WTC11 (cell line): ENCODE data around the gene RASEF. TPM values are rescaled to one million over a fixed set of nuclear protein-coding genes. Genes with fewer than 3 reads are reported as not detected.

Experiments used
- ATAC-seq: fragments of 200-7000 bp; cut with Tn5 transposase; 2 replicates; pipeline ENCODE4 v1.10.0; 2021; ENCODE audit warnings: mild to moderate bottlenecking, moderate library complexity
- CTCF ChIA-PET: fragments of 300-600 bp; sonication (Branson Sonifier 250); formaldehyde crosslinking; loops from one replicate; lab custom pipeline; 2021; ENCODE audit warnings: antibody characterized with exemption; lab: Charles Lee
- POLR2A ChIA-PET: fragments of 350-600 bp; sonication (Branson Sonifier 250); formaldehyde crosslinking; loops from one replicate; lab custom pipeline; 2021; ENCODE audit warnings: antibody characterized with exemption; lab: Charles Lee
- DNase-seq: peaks from one replicate; pipeline ENCODE4 v3.0.0; 2021; ENCODE audit warnings: low spot score
- H3K27ac Mint-ChIP-seq: 2 replicates; pipeline ENCODE4 v1.8.0; 2021; ENCODE audit warnings: mixed read lengths
- H3K27me3 Mint-ChIP-seq: 2 replicates; pipeline ENCODE4 v1.8.0; 2021; ENCODE audit warnings: low read depth, mild to moderate bottlenecking, moderate library complexity, mixed read lengths
- H3K36me3 Mint-ChIP-seq: 2 replicates; pipeline ENCODE4 v1.8.0; 2021; ENCODE audit warnings: mixed read lengths
- H3K4me1 Mint-ChIP-seq: 2 replicates; pipeline ENCODE4 v1.8.0; 2022; ENCODE audit warnings: mixed read lengths
- H3K4me3 Mint-ChIP-seq: 2 replicates; pipeline ENCODE4 v1.8.0; 2021; ENCODE audit warnings: mild to moderate bottlenecking, moderate library complexity, mixed read lengths
- H3K9me3 Mint-ChIP-seq: 2 replicates; pipeline ENCODE4 v1.8.0; 2021; ENCODE audit warnings: mixed read lengths
- ATF1 ChIP-seq: sonication (generic); formaldehyde crosslinking; IDR thresholded peaks from 2 replicates; pipeline ENCODE4 v1.8.1; 2023; ENCODE audit warnings: mild to moderate bottlenecking, moderate library complexity, missing genetic modification reagents
- ATF2 ChIP-seq: sonication (generic); formaldehyde crosslinking; IDR thresholded peaks from 2 replicates; pipeline ENCODE4 v1.8.1; 2022; ENCODE audit warnings: low read depth, missing genetic modification reagents, borderline replicate concordance
- ATF3 ChIP-seq: sonication (generic); formaldehyde crosslinking; conservative IDR thresholded peaks from 2 replicates; pipeline ENCODE4 v1.8.1; 2022; ENCODE audit warnings: mild to moderate bottlenecking, missing genetic modification reagents
- ATF6 ChIP-seq: sonication (generic); formaldehyde crosslinking; IDR thresholded peaks from 2 replicates; pipeline ENCODE4 v1.8.1; 2023; ENCODE audit warnings: mild to moderate bottlenecking, missing genetic modification reagents
- ETV6 ChIP-seq: sonication (generic); formaldehyde crosslinking; IDR thresholded peaks from 2 replicates; pipeline ENCODE4 v1.8.1; 2022; ENCODE audit warnings: mild to moderate bottlenecking, missing genetic modification reagents
- GRHL2 ChIP-seq: fragments of 250-450 bp; sonication (Bioruptor Pico); IDR thresholded peaks from 2 replicates; pipeline ENCODE4 v1.8.0; 2022; ENCODE audit warnings: mild to moderate bottlenecking, moderate library complexity; ENCODE audit not compliant: insufficient replicate concordance, severe bottlenecking
- GTF2I ChIP-seq: fragments of 250-450 bp; sonication (Bioruptor Pico); conservative IDR thresholded peaks from 2 replicates; pipeline ENCODE4 v1.4.0; 2021; ENCODE audit warnings: mild to moderate bottlenecking
- IRF2 ChIP-seq: sonication (generic); formaldehyde crosslinking; IDR thresholded peaks from 2 replicates; pipeline ENCODE4 v1.8.0; 2022; ENCODE audit warnings: low read depth, missing genetic modification reagents, borderline replicate concordance
- JAZF1 ChIP-seq: fragments of 250-450 bp; sonication (Bioruptor Pico); IDR thresholded peaks from 2 replicates; pipeline ENCODE4 v1.9.0; 2021; ENCODE audit warnings: moderate library complexity, mild to moderate bottlenecking, inconsistent platforms
- KAT7 ChIP-seq: sonication (generic); formaldehyde crosslinking; IDR thresholded peaks from 2 replicates; pipeline ENCODE4 v1.8.1; 2023; ENCODE audit warnings: missing genetic modification reagents, mild to moderate bottlenecking, borderline replicate concordance
- MYBL2 ChIP-seq: sonication (generic); formaldehyde crosslinking; IDR thresholded peaks from 2 replicates; pipeline ENCODE4 v1.8.1; 2023; ENCODE audit warnings: mild to moderate bottlenecking, moderate library complexity, missing genetic modification reagents
- NFE2L1 ChIP-seq: sonication (generic); formaldehyde crosslinking; IDR thresholded peaks from 2 replicates; pipeline ENCODE4 v1.8.1; 2023; ENCODE audit warnings: missing genetic modification reagents
- NR3C1 ChIP-seq: sonication (generic); formaldehyde crosslinking; conservative IDR thresholded peaks from 2 replicates; pipeline ENCODE4 v1.8.1; 2023; ENCODE audit warnings: low read depth, mild to moderate bottlenecking, missing genetic modification reagents
- SMAD4 ChIP-seq: sonication (generic); formaldehyde crosslinking; IDR thresholded peaks from 2 replicates; pipeline ENCODE4 v1.8.0; 2022; ENCODE audit warnings: mild to moderate bottlenecking, missing genetic modification reagents
- SP1 ChIP-seq: sonication (generic); formaldehyde crosslinking; conservative IDR thresholded peaks from 2 replicates; pipeline ENCODE4 v1.8.1; 2022; ENCODE audit warnings: missing genetic modification reagents
- TP53 ChIP-seq: sonication (generic); formaldehyde crosslinking; IDR thresholded peaks from 2 replicates; pipeline ENCODE4 v1.8.1; 2023; ENCODE audit warnings: mild to moderate bottlenecking, missing genetic modification reagents
- ZBTB43 ChIP-seq: sonication (generic); formaldehyde crosslinking; IDR thresholded peaks from 2 replicates; pipeline ENCODE4 v1.8.1; 2023; ENCODE audit warnings: mild to moderate bottlenecking, missing genetic modification reagents
- ZNF121 ChIP-seq: sonication (generic); formaldehyde crosslinking; IDR thresholded peaks from 2 replicates; pipeline ENCODE4 v1.8.0; 2023; ENCODE audit warnings: missing genetic modification reagents
- ZNF232 ChIP-seq: sonication (generic); formaldehyde crosslinking; IDR thresholded peaks from 2 replicates; pipeline ENCODE4 v1.8.0; 2022; ENCODE audit warnings: mild to moderate bottlenecking, missing genetic modification reagents
- ZNF423 ChIP-seq: fragments of 250-450 bp; sonication (Bioruptor Pico); IDR thresholded peaks from 2 replicates; pipeline ENCODE4 v2.1.2; 2022; ENCODE audit warnings: mild to moderate bottlenecking, moderate library complexity
- ZSCAN18 ChIP-seq: fragments of 250-450 bp; sonication (Bioruptor Pico); IDR thresholded peaks from 2 replicates; pipeline ENCODE4 v2.1.2; 2022; ENCODE audit warnings: mild to moderate bottlenecking, moderate library complexity
- total RNA-seq: library from RNA; stranded (reverse); gene quantifications from 3 replicates; pipeline ENCODE4 v1.2.3, GENCODE V29; 2021
- TF ChIP-seq, protein P1 (sequence below): sonication (generic); formaldehyde crosslinking; IDR thresholded peaks from 2 replicates; pipeline ENCODE4 v1.8.1; 2023; ENCODE audit warnings: mild to moderate bottlenecking, moderate library complexity, missing genetic modification reagents
- TF ChIP-seq, protein P2 (sequence below): fragments of 250-450 bp; sonication (Bioruptor Pico); IDR thresholded peaks from 2 replicates; pipeline ENCODE4 v1.9.0; 2021; ENCODE audit warnings: mild to moderate bottlenecking

RASEF gene
- total RNA-seq, 1 experiment from 2014 or later: 6.5 TPM

GRCh38 chr9:82997476-82998140 lies 65.3 kb downstream of the RASEF start:
- H3K27me3 Mint-ChIP-seq: no peaks in the 10 kb centered on the region
- no peak overlapping the region for H3K4me3 Mint-ChIP-seq
- ATAC-seq (no peak), DNase-seq (no peak)
- no peak overlapping the region for H3K27ac Mint-ChIP-seq
- TF ChIP-seq SP1 (CRISPR knock-in tag) (no peak), ATF6 (no peak), TP53 (CRISPR knock-in tag) (no peak), NFE2L1 (CRISPR knock-in tag) (no peak), IRF2 (no peak), ZSCAN18 (CRISPR knock-in tag) (no peak), NR3C1 (no peak), JAZF1 (no peak), ETV6 (no peak), KAT7 (no peak), SMAD4 (CRISPR knock-in tag) (no peak), ATF1 (CRISPR knock-in tag) (no peak), ZNF232 (CRISPR knock-in tag) (no peak), ATF2 (CRISPR knock-in tag) (no peak), MYBL2 (CRISPR knock-in tag) (no peak), GRHL2 (CRISPR knock-in tag) (no peak), ZBTB43 (CRISPR knock-in tag) (no peak)
- TF ChIP-seq, protein P1, sequence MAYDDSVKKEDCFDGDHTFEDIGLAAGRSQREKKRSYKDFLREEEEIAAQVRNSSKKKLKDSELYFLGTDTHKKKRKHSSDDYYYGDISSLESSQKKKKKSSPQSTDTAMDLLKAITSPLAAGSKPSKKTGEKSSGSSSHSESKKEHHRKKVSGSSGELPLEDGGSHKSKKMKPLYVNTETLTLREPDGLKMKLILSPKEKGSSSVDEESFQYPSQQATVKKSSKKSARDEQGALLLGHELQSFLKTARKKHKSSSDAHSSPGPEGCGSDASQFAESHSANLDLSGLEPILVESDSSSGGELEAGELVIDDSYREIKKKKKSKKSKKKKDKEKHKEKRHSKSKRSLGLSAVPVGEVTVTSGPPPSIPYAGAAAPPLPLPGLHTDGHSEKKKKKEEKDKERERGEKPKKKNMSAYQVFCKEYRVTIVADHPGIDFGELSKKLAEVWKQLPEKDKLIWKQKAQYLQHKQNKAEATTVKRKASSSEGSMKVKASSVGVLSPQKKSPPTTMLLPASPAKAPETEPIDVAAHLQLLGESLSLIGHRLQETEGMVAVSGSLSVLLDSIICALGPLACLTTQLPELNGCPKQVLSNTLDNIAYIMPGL (CRISPR knock-in tag): no peak
- ChIA-PET POLR2A (no interaction called here), CTCF (no interaction called here)
- H3K36me3 Mint-ChIP-seq: 0 out of 2 replicates have a peak, but pooled peaks cover 2% of the 10 kb centered on the region
- peaks cover 15% of the 10 kb centered on the region for H3K4me1 Mint-ChIP-seq
- H3K9me3 Mint-ChIP-seq: no peaks in the 10 kb centered on the region

- 0 out of 2 replicates have a peak, but pooled peaks cover 2% of the 10 kb centered on the region for H3K36me3 Mint-ChIP-seq
- no peak overlapping the region for H3K27ac Mint-ChIP-seq
- H3K9me3 Mint-ChIP-seq: no peaks in the 10 kb centered on the region
- ChIA-PET CTCF (no interaction called here), POLR2A (no interaction called here)
- no peak overlapping the region for H3K4me3 Mint-ChIP-seq
- H3K4me1 Mint-ChIP-seq: peaks cover 15% of the 10 kb centered on the region
- no peaks in the 10 kb centered on the region for H3K27me3 Mint-ChIP-seq
- DNase-seq: no peak
- no peak for ATAC-seq
- TF ChIP-seq SP1 (CRISPR knock-in tag) (no peak), GTF2I (no peak), ZSCAN18 (CRISPR knock-in tag) (no peak), MYBL2 (CRISPR knock-in tag) (no peak), TP53 (CRISPR knock-in tag) (no peak), ZNF121 (CRISPR knock-in tag) (no peak), ZNF423 (CRISPR knock-in tag) (no peak), ATF3 (CRISPR knock-in tag) (no peak)
- TF ChIP-seq, protein P2, sequence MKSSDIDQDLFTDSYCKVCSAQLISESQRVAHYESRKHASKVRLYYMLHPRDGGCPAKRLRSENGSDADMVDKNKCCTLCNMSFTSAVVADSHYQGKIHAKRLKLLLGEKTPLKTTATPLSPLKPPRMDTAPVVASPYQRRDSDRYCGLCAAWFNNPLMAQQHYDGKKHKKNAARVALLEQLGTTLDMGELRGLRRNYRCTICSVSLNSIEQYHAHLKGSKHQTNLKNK (CRISPR knock-in tag): no peak
Measured at GRCh38 chr9:82996941-82997340, 66.0 kb downstream of the RASEF start.
